Measurements from ENCODE around the gene GALNT9. TPM values are rescaled to one million over a fixed set of nuclear protein-coding genes. Genes with fewer than 3 reads are reported as not detected.

GALNT9 gene
- total RNA-seq, 1 donor from 2014 or later = not detected

DNA sequence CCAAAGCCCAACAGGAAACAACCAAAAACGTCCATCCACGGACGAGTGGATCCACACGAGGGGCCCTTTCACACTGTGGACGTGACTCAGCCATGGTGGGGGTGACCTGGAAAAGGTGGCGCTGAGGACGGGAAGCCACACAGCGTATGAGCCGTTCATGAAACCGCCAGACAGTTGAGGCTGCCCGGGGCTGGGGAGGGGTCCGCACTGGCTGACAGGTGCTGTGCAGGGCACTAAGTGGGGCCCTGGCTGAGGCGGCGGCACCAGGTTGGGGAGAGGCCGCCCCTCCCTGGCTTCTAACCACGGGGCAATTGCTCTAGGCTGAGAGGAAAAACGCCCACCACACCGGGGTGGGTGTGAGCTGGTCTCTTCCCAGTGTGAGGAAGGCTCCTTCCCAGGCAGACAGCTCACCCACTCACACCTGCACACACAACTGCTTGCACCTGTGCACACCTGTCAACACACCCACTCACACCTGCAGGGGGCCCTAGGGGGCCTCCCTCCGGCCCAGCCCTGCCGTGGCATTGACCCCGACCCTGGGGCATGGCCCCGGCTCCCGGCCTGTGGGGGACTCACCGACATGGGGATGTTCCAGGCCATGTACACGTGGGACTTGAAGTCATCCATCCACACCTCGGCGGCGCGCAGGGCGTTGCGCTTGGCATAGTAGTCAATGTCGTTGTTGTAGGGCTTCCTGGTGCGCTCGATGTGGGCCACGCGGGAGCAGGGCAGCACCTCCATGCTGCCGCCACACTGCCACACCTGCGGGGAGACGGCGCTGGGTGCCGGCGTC is 126.3 kb downstream of the GALNT9 start:
- Mint-ChIP-seq H3K36me3 (no peaks in the 10 kb centered on the region), H3K27me3 (ENCODE audit: insufficient read depth, low read depth) (peaks cover 50% of the 10 kb centered on the region), H3K27ac (no peak overlapping the region), H3K4me3 (no peak overlapping the region), H3K9me3 (no peaks in the 10 kb centered on the region), H3K4me1 (peaks cover 16% of the 10 kb centered on the region)
- H3K4me3 ChIP-seq = no peak overlapping the region
- H3K27ac ChIP-seq = no peak overlapping the region
- H3K4me2 ChIP-seq = no peak overlapping the region
- TF ChIP-seq EZH2phosphoT487 (IDR thresholded peaks at IDR 0.05) (no peak), CTCF (IDR thresholded peaks at IDR 0.05) (no peak), EZH2 (IDR thresholded peaks at IDR 0.05) (no peak)
- no peak for DNase-seq (ENCODE audit: low spot score)
- H3K27me3 ChIP-seq = peaks cover 81% of the 10 kb centered on the region
- H3K36me3 ChIP-seq = no peaks in the 10 kb centered on the region
- no peaks in the 10 kb centered on the region for H3F3A ChIP-seq (ENCODE audit: low read depth)
- no peaks in the 10 kb centered on the region for H3K9me3 ChIP-seq (ENCODE audit: low read depth)
- H3K4me1 ChIP-seq = peaks cover 8% of the 10 kb centered on the region
- H2AFZ ChIP-seq (replicated peaks) = no peak overlapping the region
- no peak overlapping the region for H3K9ac ChIP-seq
- H3K79me2 ChIP-seq (ENCODE audit: low read depth) = no peaks in the 10 kb centered on the region
- no peaks in the 10 kb centered on the region for H4K20me1 ChIP-seq (ENCODE audit: low read depth)

DNA sequence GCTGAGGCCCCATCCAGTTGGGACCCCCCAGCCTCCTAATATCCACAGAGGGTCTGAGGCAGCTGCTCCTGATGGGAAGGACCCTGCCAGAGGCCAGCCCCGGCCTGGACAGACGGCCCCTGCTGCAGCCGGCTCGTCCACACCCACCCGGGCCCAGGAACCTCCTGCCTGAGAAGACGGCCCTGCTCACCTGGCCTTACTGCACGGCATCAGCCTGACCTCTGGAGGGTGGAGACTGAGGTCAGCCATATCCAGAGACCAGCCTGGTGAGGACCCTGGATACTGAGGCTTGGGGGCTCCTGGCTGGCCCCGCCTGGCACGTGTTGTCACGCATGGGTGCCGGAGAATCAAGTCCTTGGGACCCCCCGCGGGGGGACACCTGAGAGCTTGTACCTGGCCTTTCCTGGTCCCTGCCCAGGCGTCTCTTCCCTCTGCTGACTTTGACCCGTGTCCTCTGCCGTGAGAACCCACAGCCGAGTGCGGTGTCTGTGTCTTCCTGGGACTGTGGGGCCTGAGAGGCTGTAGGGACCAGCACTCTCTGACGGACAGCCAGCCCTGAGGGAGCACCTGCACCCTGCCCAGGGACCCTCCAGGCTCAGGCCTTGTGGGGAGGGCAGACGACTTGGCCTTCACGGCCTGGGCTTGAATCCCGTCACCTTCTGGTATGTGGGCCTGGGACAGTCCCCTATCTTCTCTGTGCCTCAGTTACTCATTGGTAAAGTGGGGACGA is 127.8 kb downstream of the GALNT9 start:
- no peaks in the 10 kb centered on the region for H4K20me1 ChIP-seq (ENCODE audit: low read depth)
- peaks cover 41% of the 10 kb centered on the region for H3K27me3 Mint-ChIP-seq (ENCODE audit: insufficient read depth, low read depth)
- H3K4me1 Mint-ChIP-seq = peaks cover 12% of the 10 kb centered on the region
- H3K9me3 Mint-ChIP-seq = no peaks in the 10 kb centered on the region
- H3K9ac ChIP-seq = no peak overlapping the region
- H3K4me2 ChIP-seq = no peak overlapping the region
- H3K4me1 ChIP-seq = peaks cover 15% of the 10 kb centered on the region
- no peak overlapping the region for H3K4me3 Mint-ChIP-seq
- H2AFZ ChIP-seq (replicated peaks) = no peak overlapping the region
- no peak for TF ChIP-seq EZH2phosphoT487 (IDR thresholded peaks at IDR 0.05)
- TF ChIP-seq CTCF (IDR thresholded peaks at IDR 0.05) = no peak
- TF ChIP-seq EZH2 (IDR thresholded peaks at IDR 0.05) = no peak
- peaks cover 77% of the 10 kb centered on the region for H3K27me3 ChIP-seq
- no peaks in the 10 kb centered on the region for H3K9me3 ChIP-seq (ENCODE audit: low read depth)
- no peaks in the 10 kb centered on the region for H3F3A ChIP-seq (ENCODE audit: low read depth)
- no peaks in the 10 kb centered on the region for H3K36me3 ChIP-seq
- no peak for DNase-seq (ENCODE audit: low spot score)
- H3K79me2 ChIP-seq (ENCODE audit: low read depth) = no peaks in the 10 kb centered on the region
- no peak overlapping the region for H3K4me3 ChIP-seq
- H3K27ac ChIP-seq = no peak overlapping the region
- H3K36me3 Mint-ChIP-seq = no peaks in the 10 kb centered on the region
- H3K27ac Mint-ChIP-seq = no peak overlapping the region

DNA sequence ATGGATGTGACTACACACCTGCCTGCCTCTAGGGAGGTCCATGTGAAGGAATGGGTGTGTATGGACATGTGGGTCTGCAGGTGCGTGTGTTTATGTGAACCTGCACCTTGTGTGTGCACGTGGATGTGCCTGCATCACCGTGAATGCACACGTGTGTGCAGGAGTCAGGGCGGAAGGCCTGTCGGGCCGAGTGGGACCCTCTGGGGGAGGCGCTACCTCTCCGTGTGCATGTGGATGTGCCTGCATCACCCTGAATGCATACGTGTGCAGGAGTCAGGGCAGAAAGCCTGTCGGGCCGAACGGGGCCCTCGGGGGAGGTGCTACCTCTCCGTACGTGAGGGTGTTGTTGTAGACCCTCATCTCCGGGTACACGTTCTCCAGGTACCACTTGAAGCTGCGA is 128.6 kb downstream of the GALNT9 start:
- Histone ChIP-seq H3K36me3 (no peaks in the 10 kb centered on the region), H3K27me3 (peaks cover 77% of the 10 kb centered on the region), H3K4me2 (no peak overlapping the region), H3K4me3 (no peak overlapping the region), H3K9ac (no peak overlapping the region), H2AFZ (replicated peaks) (no peak overlapping the region), H4K20me1 (ENCODE audit: low read depth) (no peaks in the 10 kb centered on the region), H3K9me3 (ENCODE audit: low read depth) (no peaks in the 10 kb centered on the region), H3F3A (ENCODE audit: low read depth) (no peaks in the 10 kb centered on the region), H3K79me2 (ENCODE audit: low read depth) (no peaks in the 10 kb centered on the region), H3K4me1 (peaks cover 20% of the 10 kb centered on the region), H3K27ac (no peak overlapping the region)
- DNase-seq (ENCODE audit: low spot score) = no peak
- peaks cover 34% of the 10 kb centered on the region for H3K27me3 Mint-ChIP-seq (ENCODE audit: insufficient read depth, low read depth)
- no peak overlapping the region for H3K27ac Mint-ChIP-seq
- peaks cover 15% of the 10 kb centered on the region for H3K4me1 Mint-ChIP-seq
- no peaks in the 10 kb centered on the region for H3K36me3 Mint-ChIP-seq
- no peak for TF ChIP-seq CTCF (IDR thresholded peaks at IDR 0.05)
- TF ChIP-seq EZH2 (IDR thresholded peaks at IDR 0.05) = no peak
- no peak for TF ChIP-seq EZH2phosphoT487 (IDR thresholded peaks at IDR 0.05)
- no peaks in the 10 kb centered on the region for H3K9me3 Mint-ChIP-seq
- no peak overlapping the region for H3K4me3 Mint-ChIP-seq
